K562 (cell line): ENCODE measurements around the gene ENG. TPM values are rescaled to one million over a fixed set of nuclear protein-coding genes. Genes with fewer than 3 reads are reported as not detected.

Experiments used
- ATAC-seq: fragments of 200-7000 bp; cut with Tn5 transposase; 3 replicates; pipeline ENCODE4 v1.9.1; 2020; ENCODE audit warnings: moderate library complexity
- BruUV-seq: library from RNA; stranded (reverse); fragments of 400-500 nt; replicated peaks from 2 replicates; lab custom pipeline; 2021; lab: Mats Ljungman, UMichigan
- CTCF ChIA-PET: fragments of 300-600 bp; formaldehyde crosslinking; extraction: SDS; loops from one replicate; lab custom pipeline; 2021; ENCODE audit warnings: low intra/inter-chr PET ratio; lab: Yijun Ruan, JAX
- POLR2A ChIA-PET: fragments of 300-600, 350-650 bp; sonication (Branson Sonifier 250); formaldehyde crosslinking; extraction: SDS; loops from one replicate; lab custom pipeline; 2021; ENCODE audit warnings: antibody characterized with exemption, inconsistent platforms; lab: Yijun Ruan, JAX
- DNase-seq, 4 experiments: peaks; one replicate each; pipeline versions ENCODE4 v3.0.0 to v3.0.0-alpha.2; 2011 to 2018; ENCODE audit warnings: low spot score in 3 of 4, mixed read lengths in 3 of 4; ENCODE audit errors: extremely low read depth in 1 of 4
- FAIRE-seq: peaks from 2 replicates; lab custom pipeline; 2011; peaks lifted over from hg19 to GRCh38; lab: Jason Lieb, UNC
- H2AFZ ChIP-seq: 2 replicates; pipeline ENCODE4 v1.6.0; 2011; ENCODE audit warnings: low read depth, low read length, control low read depth, inconsistent platforms
- H3K27ac ChIP-seq: fragments of 200-600 bp; 3 replicates; pipeline ENCODE4 v1.8.0; 2011; ENCODE audit warnings: low read depth, mild to moderate bottlenecking, control low read depth, inconsistent platforms, low read length, moderate library complexity, mixed read lengths; ENCODE audit errors: extremely low read depth
- H3K27me3 ChIP-seq, 2 experiments: fragments of 300-600 bp in 1 of 2; 2 replicates in 1 of 2; 3 replicates in 1 of 2; pipeline versions ENCODE4 v1.6.0 to v1.8.0; 2011; ENCODE audit warnings: inconsistent platforms in 2 of 2, low read length in 2 of 2, mild to moderate bottlenecking in 1 of 2, mixed read lengths in 1 of 2, moderate library complexity in 1 of 2; ENCODE audit not compliant: control insufficient read depth in 2 of 2, insufficient read depth in 2 of 2
- H3K36me3 ChIP-seq: fragments of 300-600 bp; 3 replicates; pipeline ENCODE4 v1.8.0; 2011; ENCODE audit warnings: mild to moderate bottlenecking, low read length, inconsistent platforms; ENCODE audit not compliant: control insufficient read depth, insufficient read depth
- H3K4me1 ChIP-seq, 2 experiments: fragments of 200-600 bp in 1 of 2; replicated peaks in 1 of 2; 2 replicates in 1 of 2; 3 replicates in 1 of 2; pipeline versions ENCODE4 v1.5.1 to v1.8.0; 2011; ENCODE audit warnings: inconsistent platforms in 2 of 2, low read length in 2 of 2, mild to moderate bottlenecking in 1 of 2, mixed read lengths in 1 of 2, moderate library complexity in 1 of 2; ENCODE audit not compliant: control insufficient read depth in 2 of 2, insufficient read depth in 2 of 2
- H3K4me2 ChIP-seq: 2 replicates; pipeline ENCODE4 v1.6.1; 2011; ENCODE audit warnings: low read length, control low read depth, inconsistent platforms, mixed read lengths; ENCODE audit not compliant: insufficient read depth
- H3K4me3 ChIP-seq: fragments of 200-600 bp; sonication (generic), shearing (Covaris generic); 2 replicates; pipeline ENCODE4 v1.5.1; 2016; ENCODE audit warnings: control low read depth, inconsistent platforms
- H3K79me2 ChIP-seq: fragments of 200-600 bp; 3 replicates; pipeline ENCODE4 v1.8.0; 2011; ENCODE audit warnings: low read length, inconsistent platforms; ENCODE audit not compliant: control insufficient read depth, insufficient read depth
- H3K9ac ChIP-seq, 2 experiments: 2 replicates each; pipeline versions ENCODE4 v1.6.0 to v1.6.1; 2011; ENCODE audit warnings: low read depth in 2 of 2, low read length in 2 of 2, control low read depth in 1 of 2, inconsistent platforms in 1 of 2, mild to moderate bottlenecking in 1 of 2, mixed read lengths in 1 of 2; ENCODE audit not compliant: insufficient read depth in 1 of 2
- H3K9me1 ChIP-seq: one replicate; pipeline ENCODE4 v1.6.0; 2011; ENCODE audit warnings: inconsistent platforms, mild to moderate bottlenecking, low read length, moderate library complexity; ENCODE audit not compliant: control insufficient read depth, insufficient read depth
- H3K9me3 ChIP-seq: replicated peaks from 2 replicates; pipeline ENCODE4 v1.5.1; 2011; ENCODE audit warnings: low read depth, low read length, inconsistent platforms; ENCODE audit not compliant: control insufficient read depth, insufficient read depth
- H4K20me1 ChIP-seq: replicated peaks from 2 replicates; pipeline ENCODE4 v1.6.1; 2011; ENCODE audit warnings: low read length, inconsistent platforms, mixed read lengths; ENCODE audit not compliant: control insufficient read depth, insufficient read depth
- BCOR ChIP-seq: fragments of 450-650 bp; IDR thresholded peaks from 2 replicates; pipeline ENCODE4 v1.6.1; 2016
- CEBPB ChIP-seq: fragments of 450-650 bp; IDR thresholded peaks from 2 replicates; pipeline ENCODE4 v1.6.1; 2016; ENCODE audit warnings: missing genetic modification characterization, missing compliant biosample characterization
- CEBPG ChIP-seq, 3 experiments: fragments of 200-800 bp in 1 of 3; sonication (Bioruptor generic) in 1 of 3; sonication (generic) in 1 of 3; formaldehyde crosslinking in 1 of 3; IDR thresholded peaks in 2 of 3; conservative IDR thresholded peaks in 1 of 3; 2 replicates each; pipeline versions ENCODE4 v1.6.1 to v1.8.0; 2016 to 2022; ENCODE audit warnings: missing compliant biosample characterization in 2 of 3, missing genetic modification characterization in 2 of 3, mild to moderate bottlenecking in 1 of 3, missing genetic modification reagents in 1 of 3
- CHD2 ChIP-seq: IDR thresholded peaks from 2 replicates; pipeline ENCODE4 v1.6.1; 2011; ENCODE audit warnings: low read depth, low read length
- FOSL1 ChIP-seq: fragments of 200-800 bp; sonication (Bioruptor generic); conservative IDR thresholded peaks from 2 replicates; pipeline ENCODE4 v1.6.1; 2016; ENCODE audit warnings: missing genetic modification characterization, missing compliant biosample characterization
- JUND ChIP-seq, 2 experiments: IDR thresholded peaks; 2 replicates in 1 of 2; 3 replicates in 1 of 2; pipeline ENCODE4 v1.6.1; 2011; ENCODE audit warnings: borderline replicate concordance in 2 of 2, low read depth in 2 of 2, low read length in 2 of 2, improper control_type of control experiment in 1 of 2, missing biosample characterization in 1 of 2, missing genetic modification characterization in 1 of 2, missing genetic modification reagents in 1 of 2
- KDM5B ChIP-seq: fragments of 200-600 bp; sonication (generic); IDR thresholded peaks from 2 replicates; pipeline ENCODE4 v1.6.1; 2012; ENCODE audit warnings: low read depth, mild to moderate bottlenecking, moderate library complexity, low read length, control low read depth, inconsistent platforms; ENCODE audit not compliant: insufficient replicate concordance
- ZKSCAN8 ChIP-seq: fragments of 200-800 bp; sonication (Bioruptor generic); IDR thresholded peaks from 2 replicates; pipeline ENCODE4 v1.6.1; 2016; ENCODE audit warnings: missing genetic modification characterization, missing compliant biosample characterization
- ZNF239 ChIP-seq: fragments of 250-450 bp; sonication (Bioruptor Pico); IDR thresholded peaks from 2 replicates; pipeline ENCODE4 v1.4.0; 2020; ENCODE audit warnings: mild to moderate bottlenecking
- ZNF830 ChIP-seq: fragments of 250-450 bp; sonication (Bioruptor Pico); IDR thresholded peaks from 2 replicates; pipeline ENCODE4 v1.5.0; 2021; ENCODE audit warnings: mild to moderate bottlenecking
- WGBS: fragments of 100-300 bp; shearing (Covaris generic); methylation state at CpG from one replicate; pipeline ENCODE4 v1.1.6; 2016; ENCODE audit warnings: low coverage, mixed read lengths; ENCODE audit not compliant: insufficient coverage; ENCODE audit errors: missing lambda C conversion rate; 5-methylcytosine and 5-hydroxymethylcytosine counted together
- in situ Hi-C: fragments of 300-500 bp; cut with MboI; formaldehyde crosslinking; loops from 4 replicates; pipeline ENCODE4 v1.15.0; 2018; ENCODE audit warnings: inconsistent platforms, mixed read lengths
- intact Hi-C: fragments of 100-400 bp; cut with micrococcal nuclease; formaldehyde crosslinking; loops from 2 replicates; pipeline ENCODE4 v1.14.2; 2022
- polyA plus RNA-seq, 8 experiments: library from polyadenylated mRNA; depleted of rRNA in 4 of 8; stranded (reverse) in 5 of 8; unstranded in 3 of 8; fragments of >200 nt; fragmentation: Nextera tagmentation in 2 of 8; fragmentation: Illumina TruSeq in 1 of 8; extraction: Ambion mirVana in 2 of 8; extraction: Trizol in 1 of 8; gene quantifications; 2 replicates each; pipeline versions ENCODE4 v1.2.1 to v1.2.3, GENCODE V29; 2011 to 2014; ENCODE audit warnings: inconsistent platforms in 1 of 8, missing spikeins in 1 of 8
- total RNA-seq, 7 experiments: library from RNA; depleted of rRNA in 6 of 7; stranded (reverse); fragments of >200 nt in 6 of 7; fragmentation: Illumina TruSeq in 2 of 7; extraction: Trizol in 2 of 7; gene quantifications; 2 replicates each; pipeline versions ENCODE4 v1.2.1 to v1.2.3, GENCODE V29; 2011 to 2021; ENCODE audit warnings: low replicate concordance in 1 of 7
- TF ChIP-seq, protein P1 (sequence below): fragments of 250-450 bp; sonication (Bioruptor Pico); IDR thresholded peaks from 2 replicates; pipeline ENCODE4 v1.8.0; 2022; ENCODE audit warnings: inconsistent platforms
- TF ChIP-seq, protein P2 (sequence below): fragments of 450-650 bp; formaldehyde crosslinking; IDR thresholded peaks from 2 replicates; pipeline ENCODE4 v1.4.0; 2020; ENCODE audit warnings: mild to moderate bottlenecking, moderate library complexity
- TF ChIP-seq, protein P3 (sequence below), 2 experiments: fragments of 450-650 bp in 1 of 2; sonication (generic) in 1 of 2; formaldehyde crosslinking in 1 of 2; IDR thresholded peaks in 1 of 2; conservative IDR thresholded peaks in 1 of 2; 2 replicates each; pipeline versions ENCODE4 v1.6.1 to v1.8.1; 2016 to 2023; ENCODE audit warnings: mild to moderate bottlenecking in 2 of 2, moderate library complexity in 2 of 2, inconsistent platforms in 1 of 2, missing genetic modification reagents in 1 of 2

ENG gene
- total and polyA plus RNA-seq, 9 of the 15 experiments (the other 6 are each of a cell fraction or from before 2014, with no cell fraction given), result 0.04 to 0.40 (median 0.14) TPM; not detected in 1

DNA sequence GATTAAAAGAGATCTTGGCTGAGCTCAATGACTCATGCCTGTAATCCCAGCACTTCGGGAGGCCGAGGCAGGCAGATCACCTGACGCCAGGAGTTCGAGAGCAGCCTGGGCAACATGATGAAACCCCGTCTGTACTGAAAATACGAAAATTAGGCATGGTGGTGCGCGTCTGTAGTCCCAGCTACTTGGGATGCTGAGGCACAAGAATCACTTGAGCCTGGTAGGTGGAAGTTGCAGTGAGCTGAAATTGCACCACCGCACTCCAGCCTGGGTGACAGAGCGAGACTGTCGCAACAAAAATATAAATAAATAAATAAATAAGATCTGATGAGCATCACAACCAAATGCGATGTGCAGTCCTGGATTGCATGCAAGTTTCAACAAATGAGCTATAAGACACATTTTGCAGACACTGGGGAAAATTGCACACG, 8.7 kb upstream of the ENG start:
- Histone ChIP-seq H4K20me1 (no peaks in the 10 kb centered on the region), H3K4me1 (peaks cover 53 to 83% of the 10 kb centered on the region in 2 experiments), H2AFZ (peak overlapping the region; percentile 87), H3K27me3 (no peaks in the 10 kb centered on the region), H3K9ac (peak overlapping the region; percentile 50 to 69; a peak in 2 of 4 replicates), H3K36me3 (peaks cover 12% of the 10 kb centered on the region; the same call in 1 of the 3 replicates), H3K9me3 (no peaks in the 10 kb centered on the region), H3K27ac (peak overlapping the region; percentile 91), H3K9me1 (peaks cover 5% of the 10 kb centered on the region), H3K79me2 (no peaks in the 10 kb centered on the region), H3K4me3 (no peak overlapping the region), H3K4me2 (peak overlapping the region; percentile 72)
- POLR2A ChIA-PET, result interaction anchor here (0.6 to 3.1 kb wide), 11 partner anchors 9 to 128 kb away, joined by 3 to 16 read pairs (median 4); partner anchors contain the start of gene TOR2A
- no peak for FAIRE-seq
- no peak for ATAC-seq
- CTCF ChIA-PET, result no interaction called here
- in situ Hi-C loops (no loop called here), intact Hi-C loops (no loop called here)
- peak in 1 of 4 experiments; percentile 45 for DNase-seq
- WGBS, result 50% methylated on average over 13 of the region's 13 CpGs
- BruUV-seq, result no TSS peak
- TF ChIP-seq ZNF239, result no peak
- peak; percentile 76 for TF ChIP-seq JUND (IDR thresholded peaks at IDR 0.05; ENCODE audit: borderline replicate concordance, low read depth, low read length)
- TF ChIP-seq JUND (tag; IDR thresholded peaks at IDR 0.05; ENCODE audit: borderline replicate concordance, low read depth, low read length), result no peak; the same call in 2 of the 3 replicates
- TF ChIP-seq CEBPG (CRISPR knock-in tag; IDR thresholded peaks at IDR 0.05), result peak; percentile 56; the same call in 1 of the 2 replicates
- TF ChIP-seq CEBPG (tag; conservative IDR thresholded peaks at IDR 0.05 in 1 of 2, IDR thresholded peaks at IDR 0.05 in 1 of 2), result peak; percentile 38 to 76; a peak in 3 of 4 replicates
- TF ChIP-seq, protein P1, sequence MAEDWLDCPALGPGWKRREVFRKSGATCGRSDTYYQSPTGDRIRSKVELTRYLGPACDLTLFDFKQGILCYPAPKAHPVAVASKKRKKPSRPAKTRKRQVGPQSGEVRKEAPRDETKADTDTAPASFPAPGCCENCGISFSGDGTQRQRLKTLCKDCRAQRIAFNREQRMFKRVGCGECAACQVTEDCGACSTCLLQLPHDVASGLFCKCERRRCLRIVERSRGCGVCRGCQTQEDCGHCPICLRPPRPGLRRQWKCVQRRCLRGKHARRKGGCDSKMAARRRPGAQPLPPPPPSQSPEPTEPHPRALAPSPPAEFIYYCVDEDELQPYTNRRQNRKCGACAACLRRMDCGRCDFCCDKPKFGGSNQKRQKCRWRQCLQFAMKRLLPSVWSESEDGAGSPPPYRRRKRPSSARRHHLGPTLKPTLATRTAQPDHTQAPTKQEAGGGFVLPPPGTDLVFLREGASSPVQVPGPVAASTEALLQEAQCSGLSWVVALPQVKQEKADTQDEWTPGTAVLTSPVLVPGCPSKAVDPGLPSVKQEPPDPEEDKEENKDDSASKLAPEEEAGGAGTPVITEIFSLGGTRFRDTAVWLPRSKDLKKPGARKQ (CRISPR knock-in tag), result peak; percentile 63; the same call in 1 of the 2 replicates
- TF ChIP-seq, protein P2, sequence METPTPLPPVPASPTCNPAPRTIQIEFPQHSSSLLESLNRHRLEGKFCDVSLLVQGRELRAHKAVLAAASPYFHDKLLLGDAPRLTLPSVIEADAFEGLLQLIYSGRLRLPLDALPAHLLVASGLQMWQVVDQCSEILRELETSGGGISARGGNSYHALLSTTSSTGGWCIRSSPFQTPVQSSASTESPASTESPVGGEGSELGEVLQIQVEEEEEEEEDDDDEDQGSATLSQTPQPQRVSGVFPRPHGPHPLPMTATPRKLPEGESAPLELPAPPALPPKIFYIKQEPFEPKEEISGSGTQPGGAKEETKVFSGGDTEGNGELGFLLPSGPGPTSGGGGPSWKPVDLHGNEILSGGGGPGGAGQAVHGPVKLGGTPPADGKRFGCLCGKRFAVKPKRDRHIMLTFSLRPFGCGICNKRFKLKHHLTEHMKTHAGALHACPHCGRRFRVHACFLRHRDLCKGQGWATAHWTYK (CRISPR knock-in tag), result no peak
- TF ChIP-seq FOSL1 (tag), result 0 out of 2 replicates have a peak, but pooled peaks have one; percentile 1
- peak; percentile 82 for TF ChIP-seq CEBPB (tag)
- 0 out of 2 replicates have a peak, but pooled peaks have one; percentile 6 for TF ChIP-seq ZKSCAN8
- no peak for TF ChIP-seq ZNF830
- TF ChIP-seq CHD2, result 0 out of 2 replicates have a peak, but pooled peaks have one; percentile 21
- TF ChIP-seq BCOR, result 0 out of 2 replicates have a peak, but pooled peaks have one; percentile 34
- TF ChIP-seq, protein P3, sequence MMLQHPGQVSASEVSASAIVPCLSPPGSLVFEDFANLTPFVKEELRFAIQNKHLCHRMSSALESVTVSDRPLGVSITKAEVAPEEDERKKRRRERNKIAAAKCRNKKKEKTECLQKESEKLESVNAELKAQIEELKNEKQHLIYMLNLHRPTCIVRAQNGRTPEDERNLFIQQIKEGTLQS (IDR thresholded peaks at IDR 0.05), result peak; percentile 73
- TF ChIP-seq, protein P3 (CRISPR knock-in tag; conservative IDR thresholded peaks at IDR 0.05), result no peak
- TF ChIP-seq KDM5B, result no peak
